GM21526 (cell line): ENCODE measurements around the gene IGDCC3.

Source experiments
- ATAC-seq: cut with Tn5 transposase; IDR thresholded peaks from one replicate; pipeline ENCODE4 v1.9.1; 2021; ENCODE audit warnings: moderate library complexity; ENCODE audit not compliant: unreplicated experiment, low FRiP score

Gene IGDCC3

GRCh38 chr15:65391732-65392131 is 13.9 kb upstream of the IGDCC3 start:
- ATAC-seq = no peak

DNA sequence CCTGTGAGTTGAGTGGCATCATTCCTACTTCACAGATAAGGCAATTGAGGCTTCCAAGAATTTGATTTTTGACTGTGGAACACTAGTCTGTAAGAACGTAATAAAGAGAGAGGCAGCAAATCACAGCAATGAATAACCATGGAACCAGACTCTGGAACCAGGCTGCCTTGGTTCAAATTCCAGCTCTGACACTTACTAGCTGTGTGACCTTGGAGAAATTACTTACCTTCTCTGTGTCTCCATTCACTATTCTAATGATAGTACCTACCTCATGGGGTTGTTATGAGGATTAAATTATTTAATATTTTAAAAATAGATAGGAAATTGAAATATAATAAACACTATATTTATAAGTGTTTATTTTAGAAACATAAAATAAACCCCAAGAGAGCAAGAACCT is 12.6 kb upstream of the IGDCC3 start:
- no peak for ATAC-seq

- ATAC-seq = no peak
Observed at GRCh38 chr15:65389226-65389625, 11.4 kb upstream of the IGDCC3 start.

- ATAC-seq = no peak
Observed at GRCh38 chr15:65388306-65389080, 10.7 kb upstream of the IGDCC3 start.

GRCh38 chr15:65386886-65387285 is 9.1 kb upstream of the IGDCC3 start:
- no peak for ATAC-seq

DNA sequence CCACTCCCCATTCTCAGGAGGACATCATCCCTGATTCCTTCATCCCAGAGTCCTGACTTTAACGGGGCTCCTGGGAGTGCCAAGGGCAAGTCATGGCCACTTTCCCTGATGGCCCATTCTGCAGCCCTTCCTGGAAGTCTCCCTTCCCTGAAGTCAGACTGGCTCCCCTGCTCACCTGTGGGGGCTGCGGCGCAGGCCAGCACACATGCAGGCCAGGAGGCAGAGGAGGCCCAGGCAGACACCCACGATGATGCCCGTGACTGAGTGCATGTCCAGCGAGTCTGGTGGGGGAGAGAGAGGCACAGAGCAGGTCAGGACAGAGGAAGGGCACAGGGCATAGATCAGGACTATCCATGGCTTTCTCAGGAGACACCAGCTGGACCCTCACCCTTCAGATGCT is 8.6 kb upstream of the IGDCC3 start:
- no peak for ATAC-seq

- no peak for ATAC-seq
Observed at GRCh38 chr15:65385870-65386258, 8.1 kb upstream of the IGDCC3 start.

DNA sequence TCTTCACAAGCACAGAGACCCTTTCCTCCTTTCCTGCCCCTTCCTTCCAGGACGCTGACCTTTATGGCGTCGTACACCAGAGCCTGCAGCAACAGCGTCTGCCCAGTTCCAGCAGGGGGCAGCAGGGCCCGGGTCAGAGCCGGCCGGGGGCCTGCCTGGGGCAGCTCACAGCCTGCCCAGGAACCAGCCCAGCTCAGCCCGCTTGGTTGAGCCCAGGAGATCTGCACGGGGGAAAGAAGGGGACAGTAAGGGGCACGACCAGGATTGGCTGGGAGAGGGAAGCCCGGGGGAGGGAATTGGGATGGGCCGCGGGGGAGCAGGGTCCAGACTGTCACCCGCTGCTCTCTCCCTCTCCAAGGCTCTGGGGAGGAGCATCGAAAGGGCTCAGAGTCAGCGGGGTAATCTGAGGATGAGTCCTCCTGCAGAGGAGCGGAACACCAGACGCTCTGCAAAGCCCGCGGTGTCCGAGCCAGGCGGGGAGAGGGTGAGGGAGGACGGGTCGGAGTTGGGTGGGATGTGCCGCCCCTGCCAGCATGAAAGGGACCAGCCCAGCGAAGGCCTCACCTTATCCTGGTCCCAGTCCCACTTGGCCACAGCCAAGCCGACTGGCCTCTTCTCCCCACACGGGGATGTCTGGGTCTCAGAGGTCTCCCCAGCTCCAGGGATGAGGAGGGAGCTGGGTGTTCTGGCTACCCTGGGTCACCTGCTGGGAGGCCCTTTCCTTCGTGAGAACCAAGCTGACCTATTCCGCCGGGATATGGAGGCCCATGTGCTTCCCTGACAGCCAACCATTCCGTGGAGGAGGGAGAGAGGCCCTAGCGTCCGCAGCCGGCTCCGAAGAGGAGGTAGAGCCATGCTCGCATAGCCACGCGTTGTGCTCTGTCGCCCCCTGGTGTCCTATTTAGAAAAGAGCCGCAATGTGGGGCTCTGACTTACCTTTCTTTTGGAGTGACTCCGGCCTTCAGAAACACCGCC is 7.4 kb upstream of the IGDCC3 start:
- no peak for ATAC-seq

- no peak for ATAC-seq
Observed at GRCh38 chr15:65384505-65384894, 6.7 kb upstream of the IGDCC3 start.

DNA sequence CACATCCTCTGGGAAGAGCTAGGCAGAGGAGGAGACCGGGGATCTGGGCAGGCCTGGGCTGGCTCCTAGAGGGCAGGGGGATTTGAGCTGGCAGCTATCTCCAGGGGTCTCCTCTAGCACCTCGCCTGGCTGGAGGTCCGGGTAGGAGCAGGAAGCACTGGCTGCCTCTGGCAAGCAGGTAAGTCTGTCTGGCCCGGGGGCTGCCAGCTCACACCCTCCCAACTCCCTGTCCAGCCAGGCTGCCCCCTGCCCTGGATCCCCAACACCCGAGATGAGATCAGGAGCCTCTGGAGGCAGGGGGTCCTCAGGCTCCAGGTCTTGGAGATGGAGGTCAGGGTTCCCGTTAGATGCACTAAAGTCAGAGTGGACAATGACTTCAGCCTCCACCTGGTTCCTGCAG is 6.2 kb upstream of the IGDCC3 start:
- ATAC-seq = no peak

- ATAC-seq = no peak
Observed at GRCh38 chr15:65383456-65383855, 5.7 kb upstream of the IGDCC3 start.

DNA sequence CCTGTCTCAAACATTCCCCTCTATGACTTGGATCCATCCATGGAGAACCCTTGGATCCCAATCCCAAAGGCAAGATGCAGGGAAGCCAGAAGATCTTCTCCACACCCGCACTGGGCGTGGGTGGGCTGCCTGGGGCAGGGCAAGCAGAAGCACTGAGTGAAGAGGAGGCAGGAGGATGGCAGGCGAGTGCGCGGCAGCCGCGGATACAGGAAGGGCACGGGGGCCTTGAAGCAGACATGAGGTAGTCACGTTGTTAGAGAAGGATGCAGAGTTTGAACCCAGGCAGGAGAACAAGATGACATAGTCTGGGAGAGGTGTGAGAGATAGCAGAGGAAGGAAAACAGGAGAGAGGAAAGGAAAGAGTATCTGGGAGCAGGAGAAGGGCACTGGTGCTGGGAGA is 5.1 kb upstream of the IGDCC3 start:
- ATAC-seq = no peak

DNA sequence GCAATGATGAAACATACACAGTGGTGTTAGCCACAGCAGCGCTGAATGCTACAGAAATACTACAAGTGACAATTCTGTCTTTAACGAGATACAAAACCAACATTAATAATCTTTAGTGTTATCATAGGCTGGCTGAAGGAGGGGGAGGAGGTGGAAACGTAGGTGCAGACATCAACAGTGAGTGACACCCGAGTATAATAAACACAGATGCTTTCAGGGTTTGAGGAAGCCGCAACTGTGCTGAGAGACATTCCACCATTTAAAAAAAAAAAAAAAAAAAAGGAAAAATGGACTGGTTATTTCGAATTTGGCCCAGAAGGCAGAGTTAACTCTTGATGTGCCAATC is 4.3 kb upstream of the IGDCC3 start:
- no peak for ATAC-seq

DNA sequence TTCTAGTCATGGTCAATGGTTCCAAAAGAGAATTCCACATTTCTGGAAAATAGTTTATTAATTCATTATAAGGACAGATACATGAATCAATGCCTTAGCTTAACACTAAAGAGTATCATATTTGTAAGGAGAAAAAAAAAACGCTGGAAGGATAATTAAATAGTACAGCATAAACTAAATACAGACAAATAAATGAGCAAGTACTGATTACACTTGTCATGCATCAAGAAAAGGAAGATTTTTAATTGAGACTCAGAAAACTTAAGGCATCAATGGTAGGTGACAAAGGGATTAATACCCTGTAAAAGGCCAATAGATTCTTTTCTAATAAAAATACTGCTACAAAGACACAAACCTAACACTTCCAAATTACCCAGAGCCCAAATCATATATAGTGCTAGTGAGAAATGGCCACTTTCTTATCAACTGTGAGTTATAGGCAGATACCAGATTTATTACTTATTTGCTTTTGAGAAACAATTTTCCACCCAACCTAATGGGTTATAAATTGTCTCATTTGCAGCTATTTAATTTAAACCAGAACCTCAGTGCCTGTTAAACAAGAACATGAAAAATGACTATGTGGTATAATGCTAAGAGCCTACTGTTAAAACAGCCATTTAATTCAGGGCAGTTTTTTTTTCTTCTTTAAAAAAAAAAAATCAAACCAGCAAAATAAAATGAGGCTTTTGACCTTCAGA is 3.8 kb upstream of the IGDCC3 start:
- no peak for ATAC-seq

GRCh38 chr15:65379986-65380385 is 2.2 kb upstream of the IGDCC3 start:
- no peak for ATAC-seq

DNA sequence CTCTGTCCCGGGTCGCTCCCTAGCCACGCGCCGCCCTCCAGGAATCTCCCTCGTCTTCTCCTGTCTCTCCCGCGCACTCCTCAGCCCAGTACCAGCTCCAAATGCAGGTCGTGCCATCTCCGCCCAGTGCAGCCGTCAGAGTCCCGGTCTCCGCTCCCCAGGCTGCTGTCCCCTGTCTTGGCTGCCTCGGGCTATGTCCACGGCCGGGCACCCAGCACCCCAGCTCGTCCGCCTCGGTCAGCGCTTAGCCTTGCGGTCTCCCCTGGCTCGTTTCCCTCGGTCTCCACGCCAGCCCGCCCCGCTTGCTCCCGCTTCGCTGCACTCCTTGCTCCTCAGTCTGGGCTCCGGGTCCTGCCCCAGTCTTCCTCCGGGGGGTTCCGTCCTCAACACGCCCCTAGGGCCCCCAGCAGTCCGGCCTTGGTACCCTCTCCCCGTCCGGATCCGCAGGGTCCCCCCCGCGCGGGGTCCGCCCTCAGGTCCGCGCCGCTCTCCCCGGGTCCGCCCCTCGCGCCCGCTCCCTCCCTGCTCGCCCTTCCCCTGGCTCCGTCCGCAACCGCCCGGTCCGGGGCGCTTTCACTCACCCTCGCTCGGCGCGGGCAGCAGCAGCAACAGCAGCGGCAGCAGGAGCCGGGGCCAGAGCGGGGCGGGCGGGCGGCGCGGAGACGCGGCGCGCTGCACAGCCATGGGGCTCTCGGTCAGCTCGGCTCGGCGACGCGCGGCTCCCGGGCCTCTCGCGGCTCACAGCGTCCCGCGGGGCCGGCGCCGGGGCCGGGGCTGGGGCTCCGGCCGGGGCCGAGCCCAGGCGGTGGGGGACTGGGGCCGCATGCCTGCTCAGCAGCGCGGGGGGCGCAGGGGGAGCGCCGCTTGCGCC is 462 bp downstream of the IGDCC3 start:
- ATAC-seq = no peak

DNA sequence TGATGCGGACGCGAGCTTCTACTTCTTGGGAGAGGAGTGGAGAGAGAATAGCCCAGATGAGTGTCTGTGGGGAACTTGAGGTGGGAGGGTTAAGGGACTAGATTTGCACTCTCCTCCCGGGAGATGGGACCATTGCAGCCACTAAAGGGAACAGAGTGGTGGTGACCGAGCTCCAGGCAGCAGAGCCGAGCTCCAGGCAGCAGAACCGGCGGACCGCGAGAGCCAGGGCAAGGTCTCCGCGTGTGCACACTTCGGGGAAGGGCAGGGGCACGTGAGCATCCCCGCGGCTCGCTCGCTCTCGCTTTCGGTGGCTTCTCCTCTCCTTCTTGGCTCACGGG is 1.1 kb downstream of the IGDCC3 start:
- no peak for ATAC-seq

DNA sequence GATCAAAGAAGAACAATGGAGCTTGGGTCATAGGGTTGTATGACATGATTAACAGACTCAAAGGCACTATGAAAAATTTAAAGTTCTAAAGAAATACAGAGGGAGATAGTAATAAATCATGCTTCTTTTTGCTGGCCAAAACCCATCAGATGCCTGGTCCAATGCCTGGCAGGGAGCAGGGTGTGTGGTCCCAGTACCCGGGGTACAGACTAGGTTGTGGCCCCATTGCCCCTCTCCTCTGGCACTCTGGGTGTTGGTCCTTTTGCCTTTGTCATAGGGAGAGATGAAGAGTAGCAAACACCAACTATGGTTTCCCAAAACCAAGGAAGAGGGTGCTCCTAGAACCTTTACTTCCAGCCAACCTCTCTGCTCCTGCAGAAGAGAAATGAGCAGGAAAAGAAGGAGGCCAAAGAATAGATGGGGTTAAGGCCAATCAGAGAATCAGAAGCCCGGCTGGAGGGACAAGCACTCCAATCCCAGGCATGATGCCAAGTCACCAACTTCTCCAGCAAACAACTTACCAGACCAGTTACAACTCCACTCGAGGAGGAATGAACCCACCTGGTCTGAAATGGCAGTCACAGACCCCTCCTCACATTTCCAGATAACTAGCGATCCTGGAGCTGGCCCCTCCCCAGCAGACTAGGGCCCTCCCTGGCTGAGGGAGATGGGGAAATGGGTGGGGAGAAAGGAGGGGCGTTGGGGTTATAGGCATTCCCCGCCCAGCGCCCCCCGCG is 1.8 kb downstream of the IGDCC3 start:
- no peak for ATAC-seq

DNA sequence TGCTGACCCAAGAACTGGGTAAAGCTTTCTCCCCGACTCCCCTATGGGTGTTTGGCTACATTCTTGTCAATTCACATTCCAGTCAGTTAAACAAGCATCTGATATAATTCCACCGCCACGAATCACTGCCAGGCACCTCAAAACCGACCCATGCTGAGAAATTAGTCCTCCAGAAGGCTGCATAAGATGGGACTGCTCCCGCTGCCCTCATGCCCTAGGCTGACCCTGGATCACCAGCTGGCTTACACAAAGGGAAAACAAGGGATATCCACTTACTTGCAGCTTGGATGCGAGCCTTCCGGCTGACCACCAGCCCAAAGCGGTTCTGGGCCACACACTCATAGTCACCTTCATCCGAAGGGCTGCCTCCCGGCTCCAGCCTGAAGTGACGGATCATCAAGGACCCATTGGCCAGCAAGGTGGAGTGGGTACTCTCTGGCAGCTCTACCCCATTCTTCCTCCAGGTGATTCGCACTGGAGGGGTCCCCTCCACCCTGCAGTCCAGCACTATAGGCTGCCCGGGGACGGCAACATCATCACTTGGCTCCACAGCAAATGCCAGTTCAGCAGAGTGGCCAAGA is 2.9 kb downstream of the IGDCC3 start:
- no peak for ATAC-seq
